Liver (tissue), 3 donors: ENCODE results near the gene DCTN5.

ENCODE experiments used
- EGR1 ChIP-seq, 2 donors: IDR thresholded peaks; 2 replicates each; pipeline ENCODE4 v1.6.1; 2016 to 2018; ENCODE audit warnings: antibody characterized with exemption in 2 of 2, low read depth in 2 of 2
- RAD21 ChIP-seq, 2 donors: IDR thresholded peaks; 2 replicates each; pipeline ENCODE4 v1.6.1; 2016; ENCODE audit warnings: antibody characterized with exemption in 2 of 2, mild to moderate bottlenecking in 2 of 2
- SP1 ChIP-seq: IDR thresholded peaks from 2 replicates; pipeline ENCODE4 v1.6.1; 2018; ENCODE audit warnings: antibody characterized with exemption, mild to moderate bottlenecking
- YY1 ChIP-seq: IDR thresholded peaks from 2 replicates; pipeline ENCODE4 v1.6.1; 2016; ENCODE audit warnings: antibody characterized with exemption, mild to moderate bottlenecking
- TF ChIP-seq, protein P1 (sequence below): fragments of 150-350 bp; IDR thresholded peaks from 2 replicates; pipeline ENCODE4 v1.5.1; 2017; ENCODE audit warnings: improper control_type of control experiment, low read depth, low read length; ENCODE audit not compliant: missing input control
- TF ChIP-seq, protein P2 (sequence below): IDR thresholded peaks from 2 replicates; pipeline ENCODE4 v1.6.1; 2016; ENCODE audit warnings: antibody characterized with exemption, mild to moderate bottlenecking
- TF ChIP-seq, protein P3 (sequence below): IDR thresholded peaks from 2 replicates; pipeline ENCODE4 v1.6.1; 2016; ENCODE audit warnings: antibody characterized with exemption
- TF ChIP-seq, protein P4 (sequence below): IDR thresholded peaks from 2 replicates; pipeline ENCODE4 v1.6.1; 2016; ENCODE audit warnings: antibody characterized with exemption
- donor health status: healthy.
- donor health status: healthy.

DNA sequence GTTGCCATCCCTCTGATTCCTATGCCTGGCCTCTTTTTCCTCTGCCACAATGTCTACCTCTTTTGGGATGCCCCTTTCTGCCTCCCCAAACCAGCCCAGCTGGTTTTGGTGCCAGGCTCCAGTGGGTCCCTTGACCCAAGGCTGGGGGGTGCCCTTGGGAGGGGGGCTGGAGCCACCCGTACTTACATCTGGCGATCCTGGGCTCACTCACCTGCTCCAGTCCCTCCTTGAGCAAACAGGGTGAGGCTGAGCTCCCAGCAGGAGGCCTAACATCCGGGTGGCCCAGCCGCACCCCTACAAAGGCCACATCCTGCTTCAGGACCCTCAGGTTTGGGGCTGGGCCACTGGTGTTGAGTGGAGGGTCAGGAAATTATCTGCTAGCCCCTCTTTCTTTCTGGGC, 70.5 kb downstream of the DCTN5 start:
- TF ChIP-seq, protein P1, sequence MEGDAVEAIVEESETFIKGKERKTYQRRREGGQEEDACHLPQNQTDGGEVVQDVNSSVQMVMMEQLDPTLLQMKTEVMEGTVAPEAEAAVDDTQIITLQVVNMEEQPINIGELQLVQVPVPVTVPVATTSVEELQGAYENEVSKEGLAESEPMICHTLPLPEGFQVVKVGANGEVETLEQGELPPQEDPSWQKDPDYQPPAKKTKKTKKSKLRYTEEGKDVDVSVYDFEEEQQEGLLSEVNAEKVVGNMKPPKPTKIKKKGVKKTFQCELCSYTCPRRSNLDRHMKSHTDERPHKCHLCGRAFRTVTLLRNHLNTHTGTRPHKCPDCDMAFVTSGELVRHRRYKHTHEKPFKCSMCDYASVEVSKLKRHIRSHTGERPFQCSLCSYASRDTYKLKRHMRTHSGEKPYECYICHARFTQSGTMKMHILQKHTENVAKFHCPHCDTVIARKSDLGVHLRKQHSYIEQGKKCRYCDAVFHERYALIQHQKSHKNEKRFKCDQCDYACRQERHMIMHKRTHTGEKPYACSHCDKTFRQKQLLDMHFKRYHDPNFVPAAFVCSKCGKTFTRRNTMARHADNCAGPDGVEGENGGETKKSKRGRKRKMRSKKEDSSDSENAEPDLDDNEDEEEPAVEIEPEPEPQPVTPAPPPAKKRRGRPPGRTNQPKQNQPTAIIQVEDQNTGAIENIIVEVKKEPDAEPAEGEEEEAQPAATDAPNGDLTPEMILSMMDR: no peak
- TF ChIP-seq RAD21 (IDR thresholded peaks at IDR 0.05) (no peak), SP1 (no peak), YY1 (no peak), EGR1 (IDR thresholded peaks at IDR 0.05; ENCODE audit: low read depth in 2 of 2) (no peak)
- TF ChIP-seq, protein P2, sequence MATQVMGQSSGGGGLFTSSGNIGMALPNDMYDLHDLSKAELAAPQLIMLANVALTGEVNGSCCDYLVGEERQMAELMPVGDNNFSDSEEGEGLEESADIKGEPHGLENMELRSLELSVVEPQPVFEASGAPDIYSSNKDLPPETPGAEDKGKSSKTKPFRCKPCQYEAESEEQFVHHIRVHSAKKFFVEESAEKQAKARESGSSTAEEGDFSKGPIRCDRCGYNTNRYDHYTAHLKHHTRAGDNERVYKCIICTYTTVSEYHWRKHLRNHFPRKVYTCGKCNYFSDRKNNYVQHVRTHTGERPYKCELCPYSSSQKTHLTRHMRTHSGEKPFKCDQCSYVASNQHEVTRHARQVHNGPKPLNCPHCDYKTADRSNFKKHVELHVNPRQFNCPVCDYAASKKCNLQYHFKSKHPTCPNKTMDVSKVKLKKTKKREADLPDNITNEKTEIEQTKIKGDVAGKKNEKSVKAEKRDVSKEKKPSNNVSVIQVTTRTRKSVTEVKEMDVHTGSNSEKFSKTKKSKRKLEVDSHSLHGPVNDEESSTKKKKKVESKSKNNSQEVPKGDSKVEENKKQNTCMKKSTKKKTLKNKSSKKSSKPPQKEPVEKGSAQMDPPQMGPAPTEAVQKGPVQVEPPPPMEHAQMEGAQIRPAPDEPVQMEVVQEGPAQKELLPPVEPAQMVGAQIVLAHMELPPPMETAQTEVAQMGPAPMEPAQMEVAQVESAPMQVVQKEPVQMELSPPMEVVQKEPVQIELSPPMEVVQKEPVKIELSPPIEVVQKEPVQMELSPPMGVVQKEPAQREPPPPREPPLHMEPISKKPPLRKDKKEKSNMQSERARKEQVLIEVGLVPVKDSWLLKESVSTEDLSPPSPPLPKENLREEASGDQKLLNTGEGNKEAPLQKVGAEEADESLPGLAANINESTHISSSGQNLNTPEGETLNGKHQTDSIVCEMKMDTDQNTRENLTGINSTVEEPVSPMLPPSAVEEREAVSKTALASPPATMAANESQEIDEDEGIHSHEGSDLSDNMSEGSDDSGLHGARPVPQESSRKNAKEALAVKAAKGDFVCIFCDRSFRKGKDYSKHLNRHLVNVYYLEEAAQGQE: no peak
- TF ChIP-seq, protein P3, sequence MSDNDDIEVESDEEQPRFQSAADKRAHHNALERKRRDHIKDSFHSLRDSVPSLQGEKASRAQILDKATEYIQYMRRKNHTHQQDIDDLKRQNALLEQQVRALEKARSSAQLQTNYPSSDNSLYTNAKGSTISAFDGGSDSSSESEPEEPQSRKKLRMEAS: no peak
- TF ChIP-seq, protein P4, sequence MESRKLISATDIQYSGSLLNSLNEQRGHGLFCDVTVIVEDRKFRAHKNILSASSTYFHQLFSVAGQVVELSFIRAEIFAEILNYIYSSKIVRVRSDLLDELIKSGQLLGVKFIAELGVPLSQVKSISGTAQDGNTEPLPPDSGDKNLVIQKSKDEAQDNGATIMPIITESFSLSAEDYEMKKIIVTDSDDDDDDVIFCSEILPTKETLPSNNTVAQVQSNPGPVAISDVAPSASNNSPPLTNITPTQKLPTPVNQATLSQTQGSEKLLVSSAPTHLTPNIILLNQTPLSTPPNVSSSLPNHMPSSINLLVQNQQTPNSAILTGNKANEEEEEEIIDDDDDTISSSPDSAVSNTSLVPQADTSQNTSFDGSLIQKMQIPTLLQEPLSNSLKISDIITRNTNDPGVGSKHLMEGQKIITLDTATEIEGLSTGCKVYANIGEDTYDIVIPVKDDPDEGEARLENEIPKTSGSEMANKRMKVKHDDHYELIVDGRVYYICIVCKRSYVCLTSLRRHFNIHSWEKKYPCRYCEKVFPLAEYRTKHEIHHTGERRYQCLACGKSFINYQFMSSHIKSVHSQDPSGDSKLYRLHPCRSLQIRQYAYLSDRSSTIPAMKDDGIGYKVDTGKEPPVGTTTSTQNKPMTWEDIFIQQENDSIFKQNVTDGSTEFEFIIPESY: no peak
